H7 (cell line): ENCODE results near the gene TSPY8. TPM values are rescaled to one million over a fixed set of nuclear protein-coding genes. Genes with fewer than 3 reads are reported as not detected.
"Not testable (repeated sequence)": the region's sequence is repeated elsewhere in the genome, so short reads cannot be mapped to it uniquely, and the experiment has no call there.

Experiments used
- DNase-seq: peaks from one replicate; pipeline ENCODE4 v3.0.0; 2012
- H3K27me3 ChIP-seq: 2 replicates; pipeline ENCODE4 v1.6.0; 2011; ENCODE audit warnings: mild to moderate bottlenecking, low read length; ENCODE audit not compliant: control insufficient read depth, insufficient read depth
- H3K36me3 ChIP-seq: replicated peaks from 2 replicates; pipeline ENCODE4 v1.5.1; 2011; ENCODE audit warnings: low read length; ENCODE audit not compliant: control insufficient read depth, insufficient read depth
- H3K4me3 ChIP-seq: 2 replicates; pipeline ENCODE4 v1.5.1; 2011; ENCODE audit warnings: low read depth, mild to moderate bottlenecking, control low read depth, low read length, moderate library complexity; ENCODE audit not compliant: insufficient read depth
- total RNA-seq: library from RNA; depleted of rRNA; stranded (reverse); fragments of >200 nt; shearing (Covaris generic); gene quantifications from 2 replicates; pipeline ENCODE4 v1.2.3, GENCODE V29; 2014; rRNA removed

TSPY8 gene, protein sequence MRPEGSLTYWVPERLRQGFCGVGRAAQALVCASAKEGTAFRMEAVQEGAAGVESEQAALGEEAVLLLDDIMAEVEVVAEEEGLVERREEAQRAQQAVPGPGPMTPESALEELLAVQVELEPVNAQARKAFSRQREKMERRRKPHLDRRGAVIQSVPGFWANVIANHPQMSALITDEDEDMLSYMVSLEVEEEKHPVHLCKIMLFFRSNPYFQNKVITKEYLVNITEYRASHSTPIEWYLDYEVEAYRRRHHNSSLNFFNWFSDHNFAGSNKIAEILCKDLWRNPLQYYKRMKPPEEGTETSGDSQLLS
- total RNA-seq: not detected in 2 replicates

DNA sequence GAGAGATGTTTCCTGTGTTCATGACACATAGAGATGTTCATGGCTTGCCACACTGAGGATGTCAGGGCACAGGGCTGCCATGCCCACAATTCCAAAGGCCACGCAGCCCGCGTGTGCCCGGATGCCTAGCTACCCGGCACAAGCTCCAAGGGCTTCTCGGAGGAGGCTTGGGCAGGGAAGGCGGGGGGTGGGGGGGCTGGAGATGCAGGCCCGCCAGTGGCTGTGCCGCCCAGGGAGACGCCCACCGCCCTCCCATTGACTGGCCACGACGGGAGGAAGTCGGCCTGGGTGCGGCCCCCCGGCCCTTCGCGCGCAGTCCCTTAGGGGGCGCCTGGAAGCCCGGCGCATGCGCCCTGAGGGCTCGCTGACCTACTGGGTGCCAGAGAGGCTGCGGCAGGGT, at the start of gene TSPY8:
TSPY8 (plus strand) TSS at position 301 of the 400 bp plus-strand sequence; CDS start at position 347, 46 bp downstream.
- H3K27me3 ChIP-seq, H3K36me3 ChIP-seq, DNase-seq, H3K4me3 ChIP-seq: not testable (repeated sequence)

DNA sequence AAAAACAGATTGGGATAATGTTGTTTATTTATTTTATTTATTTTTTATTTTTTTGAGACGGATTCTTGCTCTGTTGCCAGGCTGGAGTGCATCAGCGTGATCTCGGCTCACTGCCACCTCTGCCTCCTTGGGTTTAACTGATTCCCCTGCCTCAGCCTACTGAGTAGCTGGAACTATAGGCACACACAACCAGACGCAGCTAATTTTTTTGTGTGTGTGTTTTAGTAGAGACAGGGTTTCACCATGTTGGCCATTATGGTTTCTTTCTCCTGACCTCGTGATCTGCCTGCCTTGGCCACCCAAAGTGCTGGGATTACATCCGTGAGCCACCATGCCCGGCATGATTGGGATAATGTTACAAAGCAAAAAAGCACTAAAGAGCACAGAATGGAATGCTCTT, 36.6 kb upstream of the TSPY8 start:
- H3K27me3 ChIP-seq: no peaks in the 10 kb centered on the region
- no peak overlapping the region for H3K4me3 ChIP-seq
- DNase-seq: no peak
- H3K36me3 ChIP-seq: no peaks in the 10 kb centered on the region

DNA sequence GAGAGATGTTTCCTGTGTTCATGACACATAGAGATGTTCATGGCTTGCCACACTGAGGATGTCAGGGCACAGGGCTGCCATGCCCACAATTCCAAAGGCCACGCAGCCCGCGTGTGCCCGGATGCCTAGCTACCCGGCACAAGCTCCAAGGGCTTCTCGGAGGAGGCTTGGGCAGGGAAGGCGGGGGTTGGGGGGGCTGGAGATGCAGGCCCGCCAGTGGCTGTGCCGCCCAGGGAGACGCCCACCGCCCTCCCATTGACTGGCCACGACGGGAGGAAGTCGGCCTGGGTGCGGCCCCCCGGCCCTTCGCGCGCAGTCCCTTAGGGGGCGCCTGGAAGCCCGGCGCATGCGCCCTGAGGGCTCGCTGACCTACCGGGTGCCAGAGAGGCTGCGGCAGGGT, 20.4 kb upstream of the TSPY8 start, which contains the start of gene TSPY4:
TSPY4 (plus strand) TSS at position 301 of the 400 bp plus-strand sequence; CDS start at position 347, 46 bp downstream.
- not testable (repeated sequence) for H3K27me3 ChIP-seq, DNase-seq, H3K36me3 ChIP-seq, H3K4me3 ChIP-seq

DNA sequence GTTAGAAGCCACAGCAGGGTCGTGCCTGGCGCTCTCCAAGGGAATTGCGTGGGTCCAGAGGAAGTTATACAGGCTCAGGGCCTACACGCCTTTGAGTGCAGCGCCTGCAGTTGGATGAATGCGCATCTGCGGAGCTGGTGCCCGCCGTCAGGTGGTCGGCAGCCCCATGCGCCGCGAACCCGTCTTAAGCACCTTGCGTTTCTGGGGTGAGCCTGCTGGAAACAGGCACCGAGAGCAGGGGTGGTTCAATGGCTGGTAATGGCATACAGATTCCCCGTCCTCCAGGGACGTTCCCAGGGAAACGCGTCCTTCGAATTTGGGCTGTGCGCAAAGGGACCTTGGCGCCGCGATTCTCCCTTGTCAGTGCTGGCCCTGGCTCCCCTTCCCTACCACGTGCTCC, 38.9 kb downstream of the TSPY8 start:
- DNase-seq, H3K36me3 ChIP-seq: not testable (repeated sequence)

DNA sequence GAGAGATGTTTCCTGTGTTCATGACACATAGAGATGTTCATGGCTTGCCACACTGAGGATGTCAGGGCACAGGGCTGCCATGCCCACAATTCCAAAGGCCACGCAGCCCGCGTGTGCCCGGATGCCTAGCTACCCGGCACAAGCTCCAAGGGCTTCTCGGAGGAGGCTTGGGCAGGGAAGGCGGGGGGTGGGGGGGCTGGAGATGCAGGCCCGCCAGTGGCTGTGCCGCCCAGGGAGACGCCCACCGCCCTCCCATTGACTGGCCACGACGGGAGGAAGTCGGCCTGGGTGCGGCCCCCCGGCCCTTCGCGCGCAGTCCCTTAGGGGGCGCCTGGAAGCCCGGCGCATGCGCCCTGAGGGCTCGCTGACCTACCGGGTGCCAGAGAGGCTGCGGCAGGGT, 40.5 kb downstream of the TSPY8 start, which contains the start of gene TSPY3:
TSPY3 (plus strand) TSS at position 301 of the 400 bp plus-strand sequence; CDS start at position 347, 46 bp downstream.
- not testable (repeated sequence) for H3K27me3 ChIP-seq, H3K36me3 ChIP-seq, H3K4me3 ChIP-seq, DNase-seq

More for the DNA sequence above, 38.9 kb downstream of the TSPY8 start:
- not testable (repeated sequence) for H3K4me3 ChIP-seq, H3K27me3 ChIP-seq

Other genes with a start within 250 kb of the TSPY8 start
- gene TSPY4, start 20.3 kb upstream of the TSPY8 start, total RNA-seq: not detected in 2 replicates
- gene TSPY3, start 40.6 kb downstream of the TSPY8 start, total RNA-seq: not detected in 2 replicates
- gene TSPY1, start 109.2 kb downstream of the TSPY8 start, total RNA-seq: not detected in 2 replicates
- gene TSPY9, start 129.5 kb downstream of the TSPY8 start, total RNA-seq: not detected in 2 replicates
- not detected in 2 replicates for gene TSPY10, start 170.1 kb downstream of the TSPY8 start, total RNA-seq